H9 (cell line): ENCODE results near the gene FRAS1. TPM values are rescaled to one million over a fixed set of nuclear protein-coding genes. Genes with fewer than 3 reads are reported as not detected.

Source experiments
- DNase-seq: peaks from one replicate; pipeline ENCODE4 v3.0.0-alpha.2; 2017
- H2AFZ ChIP-seq: one replicate; pipeline ENCODE4 v1.6.1; 2013; ENCODE audit warnings: mild to moderate bottlenecking, low read length, control low read depth, moderate library complexity
- H2AK5ac ChIP-seq: 2 replicates; pipeline ENCODE4 v1.6.1; 2013; ENCODE audit warnings: low read length, control low read depth, mixed read lengths; ENCODE audit not compliant: insufficient read length
- H2BK120ac ChIP-seq: one replicate; pipeline ENCODE4 v1.6.1; 2013; ENCODE audit warnings: low read depth, mild to moderate bottlenecking, low read length, control low read depth, inconsistent platforms; ENCODE audit not compliant: poor library complexity, severe bottlenecking
- H2BK12ac ChIP-seq: 2 replicates; pipeline ENCODE4 v1.6.1; 2013; ENCODE audit warnings: low read length, control low read depth, mixed read lengths, low read depth; ENCODE audit not compliant: insufficient read length
- H2BK15ac ChIP-seq: 2 replicates; pipeline ENCODE4 v1.6.1; 2013; ENCODE audit warnings: low read depth, low read length, control low read depth
- H2BK20ac ChIP-seq: one replicate; pipeline ENCODE4 v1.6.1; 2013; ENCODE audit warnings: low read depth, mild to moderate bottlenecking, low read length, control low read depth, inconsistent platforms; ENCODE audit not compliant: poor library complexity, severe bottlenecking
- H2BK5ac ChIP-seq: 2 replicates; pipeline ENCODE4 v1.6.1; 2013; ENCODE audit warnings: low read length, control low read depth, mixed read lengths; ENCODE audit not compliant: insufficient read length
- H3K14ac ChIP-seq: 2 replicates; pipeline ENCODE4 v1.6.1; 2013; ENCODE audit warnings: low read length, control low read depth; ENCODE audit not compliant: insufficient read depth
- H3K18ac ChIP-seq: 2 replicates; pipeline ENCODE4 v1.6.1; 2013; ENCODE audit warnings: low read depth, mild to moderate bottlenecking, mixed read lengths, low read length, control low read depth; ENCODE audit not compliant: insufficient read length
- H3K23ac ChIP-seq: 2 replicates; pipeline ENCODE4 v1.6.1; 2013; ENCODE audit warnings: low read length, control low read depth, mixed read lengths, low read depth; ENCODE audit not compliant: insufficient read length
- H3K23me2 ChIP-seq: 2 replicates; pipeline ENCODE4 v1.6.1; 2013; ENCODE audit warnings: low read depth, mild to moderate bottlenecking, mixed read lengths, low read length, control low read depth; ENCODE audit not compliant: insufficient read length, poor library complexity, severe bottlenecking
- H3K27ac ChIP-seq: 2 replicates; pipeline ENCODE4 v1.5.1; 2013; ENCODE audit warnings: low read length, control low read depth, mixed read lengths, low read depth; ENCODE audit not compliant: insufficient read length
- H3K27me3 ChIP-seq: 2 replicates; pipeline ENCODE4 v1.6.1; 2013; ENCODE audit warnings: low read length, control low read depth, inconsistent platforms; ENCODE audit not compliant: insufficient read depth
- H3K4ac ChIP-seq: 2 replicates; pipeline ENCODE4 v1.6.1; 2013; ENCODE audit warnings: low read depth, mild to moderate bottlenecking, control low read depth, inconsistent platforms, low read length, moderate library complexity
- H3K4me1 ChIP-seq: 2 replicates; pipeline ENCODE4 v1.6.1; 2013; ENCODE audit warnings: low read length, control low read depth, inconsistent platforms; ENCODE audit not compliant: insufficient read depth
- H3K4me2 ChIP-seq: 2 replicates; pipeline ENCODE4 v1.6.1; 2013; ENCODE audit warnings: low read length, control low read depth, mixed read lengths; ENCODE audit not compliant: insufficient read length, insufficient read depth
- H3K56ac ChIP-seq: 2 replicates; pipeline ENCODE4 v1.6.1; 2013; ENCODE audit warnings: low read depth, mild to moderate bottlenecking, mixed read lengths, low read length, control low read depth; ENCODE audit not compliant: insufficient read length
- H3K79me1 ChIP-seq: 2 replicates; pipeline ENCODE4 v1.6.1; 2013; ENCODE audit warnings: low read depth, mild to moderate bottlenecking, moderate library complexity, low read length, control low read depth, inconsistent platforms; ENCODE audit not compliant: insufficient read depth, poor library complexity, severe bottlenecking
- H3K79me2 ChIP-seq: 2 replicates; pipeline ENCODE4 v1.6.1; 2013; ENCODE audit warnings: low read length, control low read depth, inconsistent platforms; ENCODE audit not compliant: insufficient read depth
- H3K9ac ChIP-seq: 2 replicates; pipeline ENCODE4 v1.6.1; 2013; ENCODE audit warnings: low read length, control low read depth, mixed read lengths; ENCODE audit not compliant: insufficient read length; ENCODE audit errors: extremely low read depth
- H3K9me3 ChIP-seq: one replicate; pipeline ENCODE4 v1.6.1; 2013; ENCODE audit warnings: low read depth, low read length, inconsistent platforms; ENCODE audit not compliant: control insufficient read depth
- H3T11ph ChIP-seq: one replicate; pipeline ENCODE4 v1.6.1; 2013; ENCODE audit warnings: mild to moderate bottlenecking, low read length, control low read depth, inconsistent platforms
- H4K20me1 ChIP-seq: one replicate; pipeline ENCODE4 v1.6.1; 2013; ENCODE audit not compliant: control insufficient read depth, insufficient read length, insufficient read depth
- H4K5ac ChIP-seq: 2 replicates; pipeline ENCODE4 v1.6.1; 2013; ENCODE audit warnings: low read depth, mild to moderate bottlenecking, mixed read lengths, low read length, control low read depth; ENCODE audit not compliant: insufficient read length
- H4K8ac ChIP-seq: replicated peaks from 2 replicates; pipeline ENCODE4 v1.6.1; 2013; ENCODE audit warnings: low read length, control low read depth, mixed read lengths, low read depth; ENCODE audit not compliant: insufficient read length
- H4K91ac ChIP-seq: 2 replicates; pipeline ENCODE4 v1.6.1; 2013; ENCODE audit warnings: low read depth, mild to moderate bottlenecking, moderate library complexity, mixed read lengths, low read length, control low read depth; ENCODE audit not compliant: insufficient read length
- H3K27ac Mint-ChIP-seq, 3 experiments: 2 replicates in 2 of 3; 3 replicates in 1 of 3; pipeline ENCODE4 v1.8.0; 2020 to 2021; ENCODE audit warnings: mixed read lengths in 3 of 3, mild to moderate bottlenecking in 1 of 3, moderate library complexity in 1 of 3
- H3K27me3 Mint-ChIP-seq: 2 replicates; pipeline ENCODE4 v1.8.0; 2021; ENCODE audit warnings: low read depth, mild to moderate bottlenecking, moderate library complexity, mixed read lengths
- H3K36me3 Mint-ChIP-seq, 3 experiments: 2 replicates in 2 of 3; 3 replicates in 1 of 3; pipeline ENCODE4 v1.8.0; 2020 to 2021; ENCODE audit warnings: low read depth in 3 of 3, mixed read lengths in 3 of 3; ENCODE audit not compliant: insufficient read depth in 1 of 3
- H3K4me1 Mint-ChIP-seq, 2 experiments: 2 replicates each; pipeline ENCODE4 v1.8.0; 2020; ENCODE audit warnings: mixed read lengths in 2 of 2
- H3K4me3 Mint-ChIP-seq, 2 experiments: 2 replicates in 1 of 2; 3 replicates in 1 of 2; pipeline ENCODE4 v1.8.0; 2020 to 2021; ENCODE audit warnings: mild to moderate bottlenecking in 2 of 2, mixed read lengths in 2 of 2, moderate library complexity in 1 of 2
- H3K9me3 Mint-ChIP-seq, 2 experiments: 2 replicates in 1 of 2; 3 replicates in 1 of 2; pipeline ENCODE4 v1.8.0; 2020; ENCODE audit warnings: mild to moderate bottlenecking in 2 of 2, mixed read lengths in 2 of 2, moderate library complexity in 1 of 2
- WGBS: extraction: QIAGEN DNeasy Blood & Tissue Kit; methylation state at CpG from one replicate; pipeline ENCODE4 v1.1.7; 2013; ENCODE audit warnings: missing lambda C conversion rate, low lambda C conversion rate, mixed read lengths; ENCODE audit not compliant: insufficient read length; ENCODE audit errors: extremely low coverage; 5-methylcytosine and 5-hydroxymethylcytosine counted together
- total RNA-seq: library from RNA; stranded (reverse); gene quantifications from 2 replicates; pipeline ENCODE4 v1.2.1, GENCODE V29; 2021
- TF ChIP-seq, protein P1 (sequence below): fragments of 200-600 bp; sonication (generic); conservative IDR thresholded peaks from 3 replicates; pipeline ENCODE4 v1.8.0; 2021; ENCODE audit warnings: antibody characterized with exemption, mild to moderate bottlenecking

The FRAS1 gene
- total RNA-seq, 1 experiment from 2014 or later: 58.5 TPM

DNA sequence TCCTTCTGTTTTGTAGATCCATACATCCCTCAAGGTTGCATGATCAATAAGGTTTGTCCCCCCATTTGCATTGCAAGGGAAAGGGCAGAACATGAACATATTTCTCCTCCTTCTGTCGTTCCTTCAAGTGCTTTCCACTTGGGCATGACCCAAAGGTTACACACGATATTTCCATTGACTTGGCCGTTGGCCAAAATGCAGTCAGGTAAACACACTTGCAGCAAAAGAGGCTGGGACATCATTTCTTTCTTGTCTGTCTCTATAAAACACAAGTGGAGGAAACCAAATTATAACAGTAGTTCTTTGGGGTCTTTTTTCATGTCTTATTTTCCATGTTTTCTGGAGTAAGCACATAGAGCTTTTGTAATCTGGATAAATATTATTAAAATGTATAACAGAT, 156.1 kb downstream of the FRAS1 start:
- no peaks in the 10 kb centered on the region; a peak in 1 of 5 replicates for H3K9me3 Mint-ChIP-seq
- Histone ChIP-seq H3T11ph (no peak overlapping the region), H3K14ac (no peak overlapping the region), H4K20me1 (no peaks in the 10 kb centered on the region), H2BK15ac (no peak overlapping the region), H3K4me1 (peaks cover 10% of the 10 kb centered on the region), H3K23me2 (no peaks in the 10 kb centered on the region), H2BK5ac (no peak overlapping the region), H2BK20ac (no peak overlapping the region), H3K79me2 (peaks cover 6% of the 10 kb centered on the region; the same call in 1 of the 2 replicates), H3K9ac (no peak overlapping the region), H3K4ac (no peak overlapping the region), H3K27me3 (no peaks in the 10 kb centered on the region), H4K5ac (no peak overlapping the region), H2AK5ac (no peak overlapping the region), H3K79me1 (peaks cover 3% of the 10 kb centered on the region), H3K27ac (no peak overlapping the region), H3K23ac (no peak overlapping the region), H2BK120ac (no peak overlapping the region), H4K91ac (no peak overlapping the region), H3K18ac (no peak overlapping the region), H2BK12ac (no peak overlapping the region), H3K9me3 (no peaks in the 10 kb centered on the region), H4K8ac (no peak overlapping the region), H3K56ac (no peak overlapping the region), H3K4me2 (no peak overlapping the region), H2AFZ (no peak overlapping the region)
- no CpG with 5 or more reads among the region's 3 CpGs for WGBS
- no peak overlapping the region for H3K27ac Mint-ChIP-seq
- H3K36me3 Mint-ChIP-seq: peaks cover 2 to 3% (median 3%) of the 10 kb centered on the region in 3 experiments; a peak in 4 of 7 replicates
- H3K4me3 Mint-ChIP-seq: no peak overlapping the region
- no peak for DNase-seq
- TF ChIP-seq, protein P1, sequence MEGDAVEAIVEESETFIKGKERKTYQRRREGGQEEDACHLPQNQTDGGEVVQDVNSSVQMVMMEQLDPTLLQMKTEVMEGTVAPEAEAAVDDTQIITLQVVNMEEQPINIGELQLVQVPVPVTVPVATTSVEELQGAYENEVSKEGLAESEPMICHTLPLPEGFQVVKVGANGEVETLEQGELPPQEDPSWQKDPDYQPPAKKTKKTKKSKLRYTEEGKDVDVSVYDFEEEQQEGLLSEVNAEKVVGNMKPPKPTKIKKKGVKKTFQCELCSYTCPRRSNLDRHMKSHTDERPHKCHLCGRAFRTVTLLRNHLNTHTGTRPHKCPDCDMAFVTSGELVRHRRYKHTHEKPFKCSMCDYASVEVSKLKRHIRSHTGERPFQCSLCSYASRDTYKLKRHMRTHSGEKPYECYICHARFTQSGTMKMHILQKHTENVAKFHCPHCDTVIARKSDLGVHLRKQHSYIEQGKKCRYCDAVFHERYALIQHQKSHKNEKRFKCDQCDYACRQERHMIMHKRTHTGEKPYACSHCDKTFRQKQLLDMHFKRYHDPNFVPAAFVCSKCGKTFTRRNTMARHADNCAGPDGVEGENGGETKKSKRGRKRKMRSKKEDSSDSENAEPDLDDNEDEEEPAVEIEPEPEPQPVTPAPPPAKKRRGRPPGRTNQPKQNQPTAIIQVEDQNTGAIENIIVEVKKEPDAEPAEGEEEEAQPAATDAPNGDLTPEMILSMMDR: no peak
- H3K4me1 Mint-ChIP-seq: peaks cover 29% of the 10 kb centered on the region in 2 experiments
- no peaks in the 10 kb centered on the region for H3K27me3 Mint-ChIP-seq
